OCI-LY1 (cell line): ENCODE measurements around the gene DLK1.

ENCODE experiments used
- H2AFZ ChIP-seq: fragments of 200-600 bp; sonication (generic), shearing (Covaris generic); 2 replicates; pipeline ENCODE4 v1.6.0; 2014; ENCODE audit warnings: antibody characterized with exemption, mild to moderate bottlenecking, low read length
- H3F3A ChIP-seq: fragments of 200-600 bp; sonication (generic), shearing (Covaris generic); 2 replicates; pipeline ENCODE4 v1.6.0; 2014; ENCODE audit warnings: mild to moderate bottlenecking, antibody characterized with exemption, low read length, moderate library complexity; ENCODE audit not compliant: insufficient read depth
- H3K27ac ChIP-seq: fragments of 200-600 bp; sonication (generic); 2 replicates; pipeline ENCODE4 v1.5.1; 2014; ENCODE audit warnings: low read length, mixed run types, mild to moderate bottlenecking, low read depth; ENCODE audit not compliant: poor library complexity, severe bottlenecking
- H3K27me3 ChIP-seq: fragments of 200-600 bp; sonication (generic); 2 replicates; pipeline ENCODE4 v1.6.0; 2014; ENCODE audit warnings: antibody characterized with exemption, mild to moderate bottlenecking, low read length, moderate library complexity; ENCODE audit not compliant: insufficient read depth
- H3K36me3 ChIP-seq: fragments of 200-600 bp; sonication (generic); 2 replicates; pipeline ENCODE4 v1.6.1; 2014; ENCODE audit warnings: mild to moderate bottlenecking, antibody characterized with exemption, low read length, moderate library complexity, mixed read lengths; ENCODE audit not compliant: insufficient read depth
- H3K4me1 ChIP-seq: fragments of 200-600 bp; sonication (generic); 2 replicates; pipeline ENCODE4 v1.5.1; 2014; ENCODE audit warnings: mild to moderate bottlenecking, low read length, moderate library complexity; ENCODE audit not compliant: insufficient read depth, severe bottlenecking
- H3K4me2 ChIP-seq: fragments of 200-600 bp; sonication (generic), shearing (Covaris generic); 2 replicates; pipeline ENCODE4 v1.6.1; 2014; ENCODE audit warnings: low read length
- H3K4me3 ChIP-seq: fragments of 200-600 bp; sonication (generic); 2 replicates; pipeline ENCODE4 v1.5.1; 2014; ENCODE audit warnings: low read length, low read depth, mild to moderate bottlenecking, mixed read lengths; ENCODE audit not compliant: poor library complexity, severe bottlenecking
- H3K79me2 ChIP-seq: fragments of 200-600 bp; shearing (Covaris generic); 2 replicates; pipeline ENCODE4 v1.6.1; 2016; ENCODE audit warnings: mixed run types, low read length, mixed read lengths; ENCODE audit not compliant: insufficient read depth
- H3K9ac ChIP-seq: fragments of 200-600 bp; sonication (generic), shearing (Covaris generic); 2 replicates; pipeline ENCODE4 v1.6.1; 2014; ENCODE audit warnings: mild to moderate bottlenecking, low read length, mixed read lengths
- H3K9me2 ChIP-seq: fragments of 200-600 bp; sonication (generic), shearing (Covaris generic); 2 replicates; pipeline ENCODE4 v1.6.1; 2014; ENCODE audit warnings: low read depth, mild to moderate bottlenecking, low read length, mixed read lengths
- H3K9me3 ChIP-seq: fragments of 200-600 bp; shearing (Covaris generic); 2 replicates; pipeline ENCODE4 v1.6.1; 2014; ENCODE audit warnings: low read length, mixed read lengths
- H4K20me1 ChIP-seq: fragments of 200-600 bp; sonication (generic), shearing (Covaris generic); 2 replicates; pipeline ENCODE4 v1.6.0; 2016; ENCODE audit warnings: mild to moderate bottlenecking, low read length; ENCODE audit not compliant: insufficient read depth
- CTCF ChIP-seq: fragments of 200-600 bp; sonication (generic), shearing (Covaris generic); IDR thresholded peaks from 2 replicates; pipeline ENCODE4 v1.5.1; 2017; ENCODE audit warnings: mild to moderate bottlenecking, antibody characterized with exemption, low read length, moderate library complexity, mixed read lengths
- EZH2 ChIP-seq: fragments of 200-600 bp; sonication (generic), shearing (Covaris generic); IDR thresholded peaks from 2 replicates; pipeline ENCODE4 v1.8.0; 2017; ENCODE audit warnings: borderline replicate concordance, mixed run types, mild to moderate bottlenecking, antibody characterized with exemption, low read length, moderate library complexity, mixed read lengths

Gene DLK1

DNA sequence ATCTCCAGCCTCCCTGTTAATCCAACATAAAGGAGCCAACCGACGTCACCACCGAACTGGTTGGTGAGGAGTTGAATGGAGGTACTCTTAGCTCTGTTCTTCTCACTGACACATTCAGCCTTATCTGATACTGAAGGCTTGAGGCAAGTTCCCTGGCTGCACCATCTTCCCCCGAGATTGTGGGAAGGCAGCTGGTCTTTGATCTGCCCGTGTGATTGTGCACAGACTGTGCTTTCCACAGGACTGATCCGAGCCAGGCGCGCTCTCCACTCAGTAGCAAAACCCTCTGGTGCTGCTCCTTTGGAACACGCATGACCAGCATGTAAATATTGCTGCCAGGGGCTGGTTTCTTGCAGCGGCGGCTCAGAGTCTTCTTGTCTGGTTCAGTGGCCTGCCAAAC lies 30.1 kb upstream of the DLK1 start:
- H3K9ac ChIP-seq: no peak overlapping the region
- no peaks in the 10 kb centered on the region for H3K9me3 ChIP-seq
- no peaks in the 10 kb centered on the region for H4K20me1 ChIP-seq
- TF ChIP-seq CTCF (no peak), EZH2 (no peak)
- H3K4me1 ChIP-seq: no peaks in the 10 kb centered on the region
- H3K27ac ChIP-seq: no peak overlapping the region
- H3K4me3 ChIP-seq: no peak overlapping the region
- no peak overlapping the region for H2AFZ ChIP-seq
- no peak overlapping the region for H3K4me2 ChIP-seq
- no peaks in the 10 kb centered on the region for H3K79me2 ChIP-seq
- no peaks in the 10 kb centered on the region for H3K9me2 ChIP-seq
- no peaks in the 10 kb centered on the region for H3F3A ChIP-seq
- H3K36me3 ChIP-seq: no peaks in the 10 kb centered on the region
- H3K27me3 ChIP-seq: 0 out of 2 replicates have a peak, but pooled peaks cover 5% of the 10 kb centered on the region

DNA sequence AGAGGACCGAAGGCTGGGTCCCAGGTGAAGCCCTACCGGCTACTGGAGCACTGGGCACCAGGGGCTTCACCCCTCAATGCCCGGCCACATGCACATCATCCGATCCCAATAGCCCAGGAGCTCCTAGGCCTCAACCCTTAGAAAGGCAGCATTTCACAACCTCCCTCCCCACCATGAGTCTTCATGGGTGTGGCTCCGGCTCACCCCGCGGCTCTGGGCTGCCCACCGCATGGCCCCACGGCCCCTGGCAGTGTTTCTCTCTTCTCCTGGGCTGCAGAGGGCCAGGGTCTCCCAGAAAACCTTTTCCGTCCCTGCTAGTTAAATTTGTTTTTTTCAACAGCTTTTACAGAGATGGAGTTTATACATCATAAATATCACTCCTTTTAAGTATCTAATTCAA lies 28.6 kb upstream of the DLK1 start:
- no peak overlapping the region for H2AFZ ChIP-seq
- H3K36me3 ChIP-seq: no peaks in the 10 kb centered on the region
- no peak overlapping the region for H3K9ac ChIP-seq
- TF ChIP-seq CTCF: no peak
- TF ChIP-seq EZH2: no peak
- H3K4me2 ChIP-seq: no peak overlapping the region
- H3F3A ChIP-seq: no peaks in the 10 kb centered on the region
- H3K4me1 ChIP-seq: no peaks in the 10 kb centered on the region
- H3K4me3 ChIP-seq: no peak overlapping the region
- no peaks in the 10 kb centered on the region for H4K20me1 ChIP-seq
- no peak overlapping the region for H3K27ac ChIP-seq
- H3K9me3 ChIP-seq: no peaks in the 10 kb centered on the region
- H3K27me3 ChIP-seq: 0 out of 2 replicates have a peak, but pooled peaks cover 5% of the 10 kb centered on the region
- no peaks in the 10 kb centered on the region for H3K79me2 ChIP-seq
- no peaks in the 10 kb centered on the region for H3K9me2 ChIP-seq

GRCh38 chr14:100698666-100699448 lies 27.8 kb upstream of the DLK1 start:
- Histone ChIP-seq H3K9me2 (no peaks in the 10 kb centered on the region), H3K27ac (no peak overlapping the region), H3K4me2 (no peak overlapping the region), H3K79me2 (no peaks in the 10 kb centered on the region), H3K9me3 (no peaks in the 10 kb centered on the region), H3K36me3 (no peaks in the 10 kb centered on the region), H3K4me1 (no peaks in the 10 kb centered on the region), H3K9ac (no peak overlapping the region), H4K20me1 (no peaks in the 10 kb centered on the region), H3F3A (no peaks in the 10 kb centered on the region), H3K27me3 (peaks cover 5% of the 10 kb centered on the region; the same call in 1 of the 2 replicates), H3K4me3 (no peak overlapping the region), H2AFZ (no peak overlapping the region)
- TF ChIP-seq EZH2 (no peak), CTCF (no peak)
